GM21367 (cell line): Measurements from ENCODE around the gene SYT14.
"Not testable (repeated sequence)": the region's sequence is repeated elsewhere in the genome, so short reads cannot be mapped to it uniquely, and the experiment has no call there.

Source experiments
- ATAC-seq: cut with Tn5 transposase; IDR thresholded peaks from one replicate; pipeline ENCODE4 v1.9.1; 2021; ENCODE audit not compliant: unreplicated experiment

The SYT14 gene

GRCh38 chr1:209931141-209931540, 6.9 kb upstream of the SYT14 start:
- ATAC-seq: no peak

- ATAC-seq: no peak
Observed at GRCh38 chr1:209936125-209936524, 1.9 kb upstream of the SYT14 start.

GRCh38 chr1:209945377-209945776, 7.4 kb downstream of the SYT14 start:
- no peak for ATAC-seq

- no peak for ATAC-seq
Observed at GRCh38 chr1:209948155-209948554, 10.1 kb downstream of the SYT14 start.

GRCh38 chr1:209956116-209956515, 18.1 kb downstream of the SYT14 start:
- no peak for ATAC-seq

GRCh38 chr1:209959623-209960022, 21.6 kb downstream of the SYT14 start:
- ATAC-seq: no peak

- no peak for ATAC-seq
Observed at GRCh38 chr1:209960926-209961325, 22.9 kb downstream of the SYT14 start.

- ATAC-seq: no peak
Observed at GRCh38 chr1:209962388-209962787, 24.4 kb downstream of the SYT14 start.

- no peak for ATAC-seq
Observed at GRCh38 chr1:209962856-209963255, 24.8 kb downstream of the SYT14 start.

- ATAC-seq: no peak
Observed at GRCh38 chr1:209965996-209966395, 28.0 kb downstream of the SYT14 start.

GRCh38 chr1:209978721-209979120, 40.7 kb downstream of the SYT14 start:
- ATAC-seq: not testable (repeated sequence)

- no peak for ATAC-seq
Observed at GRCh38 chr1:209983953-209984352, 45.9 kb downstream of the SYT14 start.

GRCh38 chr1:209985002-209985401, 47.0 kb downstream of the SYT14 start:
- no peak for ATAC-seq

- ATAC-seq: no peak
Observed at GRCh38 chr1:209988706-209989105, 50.7 kb downstream of the SYT14 start.

GRCh38 chr1:209989525-209989924, 51.5 kb downstream of the SYT14 start:
- ATAC-seq: no peak

- no peak for ATAC-seq
Observed at GRCh38 chr1:209993061-209993830, 55.2 kb downstream of the SYT14 start.

GRCh38 chr1:209996348-209996747, 58.3 kb downstream of the SYT14 start:
- ATAC-seq: no peak

- ATAC-seq: no peak
Observed at GRCh38 chr1:209999005-209999404, 61.0 kb downstream of the SYT14 start.

GRCh38 chr1:210001751-210002150, 63.7 kb downstream of the SYT14 start:
- no peak for ATAC-seq

GRCh38 chr1:210003501-210003900, 65.5 kb downstream of the SYT14 start:
- no peak for ATAC-seq

GRCh38 chr1:210010161-210010560, 72.1 kb downstream of the SYT14 start:
- ATAC-seq: no peak

GRCh38 chr1:210021145-210021860, 83.3 kb downstream of the SYT14 start:
- no peak for ATAC-seq
